ENCODE results near the gene IL4R. TPM values are rescaled to one million over a fixed set of nuclear protein-coding genes. Genes with fewer than 3 reads are reported as not detected.
A peak's percentile ranks its signal among the peaks of the same experiment; 100 is the strongest.

IL4R gene
- total RNA-seq, 1 experiment from 2014 or later = 32.6 TPM

- H3K9me3 ChIP-seq = no peaks in the 10 kb centered on the region; the same call in 1 of the 2 replicates
- Mint-ChIP-seq H3K27me3 (ENCODE audit: insufficient read depth, unreplicated experiment) (no peaks in the 10 kb centered on the region), H3K27ac (ENCODE audit: unreplicated experiment) (no peak overlapping the region), H3K9me3 (ENCODE audit: unreplicated experiment) (peaks cover 2% of the 10 kb centered on the region), H3K4me1 (ENCODE audit: low read depth, unreplicated experiment) (peaks cover 19% of the 10 kb centered on the region), H3K4me3 (ENCODE audit: unreplicated experiment) (no peak overlapping the region), H3K36me3 (ENCODE audit: insufficient read depth, unreplicated experiment) (peaks cover 6% of the 10 kb centered on the region)
- no peak for DNase-seq
- intact Hi-C loops (cut with micrococcal nuclease; ENCODE audit: unreplicated experiment) = loop anchor here (10.0 kb wide), 1 partner anchor 77 kb away; no protein-coding TSS in a partner anchor
- TF ChIP-seq CTCF (IDR thresholded peaks at IDR 0.05; ENCODE audit: insufficient read depth in 1 of 2, low read depth in 1 of 2, low read length in 1 of 2, severe bottlenecking in 1 of 2, unreplicated experiment in 1 of 2) = no peak
- no TSS peak for BruUV-seq (replicated peaks)
- CTCF ChIA-PET = no interaction called here
- no peaks in the 10 kb centered on the region for H3K36me3 ChIP-seq (ENCODE audit: control insufficient read depth, insufficient read depth, low read length)
- H3K4me3 ChIP-seq (ENCODE audit: low read depth, low read length) = no peak overlapping the region
- peaks cover 30% of the 10 kb centered on the region for H3K4me1 ChIP-seq
- POLR2A ChIA-PET = no interaction called here
- H3K27me3 ChIP-seq (replicated peaks; ENCODE audit: control insufficient read depth, insufficient read depth, low read length) = no peaks in the 10 kb centered on the region
Observed at GRCh38 chr16:27311448-27311830, 2.3 kb upstream of the IL4R start.

GRCh38 chr16:27311897-27312303 lies 1.9 kb upstream of the IL4R start:
- ChIA-PET POLR2A (no interaction called here), CTCF (no interaction called here)
- Histone ChIP-seq H3K36me3 (ENCODE audit: control insufficient read depth, insufficient read depth, low read length) (no peaks in the 10 kb centered on the region), H3K4me1 (peaks cover 32% of the 10 kb centered on the region), H3K27me3 (replicated peaks; ENCODE audit: control insufficient read depth, insufficient read depth, low read length) (no peaks in the 10 kb centered on the region), H3K4me3 (ENCODE audit: low read depth, low read length) (no peak overlapping the region), H3K9me3 (no peaks in the 10 kb centered on the region; the same call in 1 of the 2 replicates)
- H3K4me3 Mint-ChIP-seq (ENCODE audit: unreplicated experiment) = no peak overlapping the region
- H3K9me3 Mint-ChIP-seq (ENCODE audit: unreplicated experiment) = no peaks in the 10 kb centered on the region
- no peak for TF ChIP-seq CTCF (IDR thresholded peaks at IDR 0.05; ENCODE audit: insufficient read depth in 1 of 2, low read depth in 1 of 2, low read length in 1 of 2, severe bottlenecking in 1 of 2, unreplicated experiment in 1 of 2)
- peaks cover 19% of the 10 kb centered on the region for H3K4me1 Mint-ChIP-seq (ENCODE audit: low read depth, unreplicated experiment)
- DNase-seq = peak in 1 of 2 experiments; percentile 37
- BruUV-seq (replicated peaks) = no TSS peak
- H3K27ac Mint-ChIP-seq (ENCODE audit: unreplicated experiment) = no peak overlapping the region
- no peaks in the 10 kb centered on the region for H3K27me3 Mint-ChIP-seq (ENCODE audit: insufficient read depth, unreplicated experiment)
- intact Hi-C loops (cut with micrococcal nuclease; ENCODE audit: unreplicated experiment) = loop anchor here (2.0 to 10.0 kb wide), 3 partner anchors 43 to 77 kb away; partner anchors contain the start of gene NSMCE1
- H3K36me3 Mint-ChIP-seq (ENCODE audit: insufficient read depth, unreplicated experiment) = peaks cover 6% of the 10 kb centered on the region

- Histone ChIP-seq H3K27me3 (replicated peaks; ENCODE audit: control insufficient read depth, insufficient read depth, low read length) (no peaks in the 10 kb centered on the region), H3K36me3 (ENCODE audit: control insufficient read depth, insufficient read depth, low read length) (no peaks in the 10 kb centered on the region), H3K9me3 (no peaks in the 10 kb centered on the region; the same call in 1 of the 2 replicates), H3K4me1 (peaks cover 32% of the 10 kb centered on the region), H3K4me3 (ENCODE audit: low read depth, low read length) (peak overlapping the region; percentile 83)
- Mint-ChIP-seq H3K9me3 (ENCODE audit: unreplicated experiment) (no peaks in the 10 kb centered on the region), H3K27me3 (ENCODE audit: insufficient read depth, unreplicated experiment) (no peaks in the 10 kb centered on the region), H3K4me1 (ENCODE audit: low read depth, unreplicated experiment) (peaks cover 19% of the 10 kb centered on the region), H3K36me3 (ENCODE audit: insufficient read depth, unreplicated experiment) (peaks cover 6% of the 10 kb centered on the region), H3K4me3 (ENCODE audit: unreplicated experiment) (peak overlapping the region; percentile 88), H3K27ac (ENCODE audit: unreplicated experiment) (peak overlapping the region; percentile 90)
- intact Hi-C loops (cut with micrococcal nuclease; ENCODE audit: unreplicated experiment) = loop anchor here (2.0 to 10.0 kb wide), 3 partner anchors 44 to 78 kb away; partner anchors contain the start of gene NSMCE1
- TF ChIP-seq CTCF (IDR thresholded peaks at IDR 0.05; ENCODE audit: insufficient read depth in 1 of 2, low read depth in 1 of 2, low read length in 1 of 2, severe bottlenecking in 1 of 2, unreplicated experiment in 1 of 2) = no peak
- ChIA-PET POLR2A (no interaction called here), CTCF (no interaction called here)
- TSS peak; percentile 82 for BruUV-seq (replicated peaks)
- no peak for DNase-seq
Observed at GRCh38 chr16:27312580-27313421, 973 bp upstream of the IL4R start.

All from Caco-2 (cell line).